GM19463 (cell line): Measurements from ENCODE around the gene CHD6.

ENCODE experiments used
- ATAC-seq: cut with Tn5 transposase; IDR thresholded peaks from one replicate; pipeline ENCODE4 v1.9.1; 2021; ENCODE audit warnings: mild to moderate bottlenecking, moderate library complexity; ENCODE audit not compliant: unreplicated experiment

The CHD6 gene

GRCh38 chr20:41475503-41475902, 142.7 kb downstream of the CHD6 start:
- ATAC-seq, result no peak

GRCh38 chr20:41470362-41471095, 147.6 kb downstream of the CHD6 start:
- no peak for ATAC-seq

GRCh38 chr20:41469868-41470267, 148.3 kb downstream of the CHD6 start:
- ATAC-seq, result no peak

GRCh38 chr20:41468994-41469600, 149.1 kb downstream of the CHD6 start:
- no peak for ATAC-seq

GRCh38 chr20:41467690-41468089, 150.5 kb downstream of the CHD6 start:
- no peak for ATAC-seq

- ATAC-seq, result no peak
Observed at GRCh38 chr20:41467220-41467619, 151.0 kb downstream of the CHD6 start.

GRCh38 chr20:41463567-41463966, 154.6 kb downstream of the CHD6 start:
- ATAC-seq, result no peak

- ATAC-seq, result no peak
Observed at GRCh38 chr20:41462372-41463161, 155.6 kb downstream of the CHD6 start.

GRCh38 chr20:41458761-41459160, 159.4 kb downstream of the CHD6 start:
- ATAC-seq, result no peak

- no peak for ATAC-seq
Observed at GRCh38 chr20:41457173-41457857, 160.9 kb downstream of the CHD6 start.

GRCh38 chr20:41456351-41456750, 161.8 kb downstream of the CHD6 start:
- ATAC-seq, result no peak

- no peak for ATAC-seq
Observed at GRCh38 chr20:41454250-41454649, 163.9 kb downstream of the CHD6 start.

GRCh38 chr20:41453010-41453950, 164.9 kb downstream of the CHD6 start:
- no peak for ATAC-seq

GRCh38 chr20:41452226-41452625, 166.0 kb downstream of the CHD6 start:
- no peak for ATAC-seq

- no peak for ATAC-seq
Observed at GRCh38 chr20:41447006-41447405, 171.2 kb downstream of the CHD6 start.

GRCh38 chr20:41446456-41446855, 171.7 kb downstream of the CHD6 start:
- ATAC-seq, result no peak

GRCh38 chr20:41444821-41445220, 173.4 kb downstream of the CHD6 start:
- no peak for ATAC-seq

GRCh38 chr20:41443691-41444090, 174.5 kb downstream of the CHD6 start:
- no peak for ATAC-seq

GRCh38 chr20:41440882-41441281, 177.3 kb downstream of the CHD6 start:
- no peak for ATAC-seq

GRCh38 chr20:41437836-41438235, 180.3 kb downstream of the CHD6 start:
- no peak for ATAC-seq
